ENCODE results near the gene PDE3B. TPM values are rescaled to one million over a fixed set of nuclear protein-coding genes. Genes with fewer than 3 reads are reported as not detected.
"Not testable (repeated sequence)": the region's sequence is repeated elsewhere in the genome, so short reads cannot be mapped to it uniquely, and the experiment has no call there.

Gene PDE3B
- total RNA-seq, 3 donors from 2014 or later, result 14.1 to 177 (median 17.3) TPM

DNA sequence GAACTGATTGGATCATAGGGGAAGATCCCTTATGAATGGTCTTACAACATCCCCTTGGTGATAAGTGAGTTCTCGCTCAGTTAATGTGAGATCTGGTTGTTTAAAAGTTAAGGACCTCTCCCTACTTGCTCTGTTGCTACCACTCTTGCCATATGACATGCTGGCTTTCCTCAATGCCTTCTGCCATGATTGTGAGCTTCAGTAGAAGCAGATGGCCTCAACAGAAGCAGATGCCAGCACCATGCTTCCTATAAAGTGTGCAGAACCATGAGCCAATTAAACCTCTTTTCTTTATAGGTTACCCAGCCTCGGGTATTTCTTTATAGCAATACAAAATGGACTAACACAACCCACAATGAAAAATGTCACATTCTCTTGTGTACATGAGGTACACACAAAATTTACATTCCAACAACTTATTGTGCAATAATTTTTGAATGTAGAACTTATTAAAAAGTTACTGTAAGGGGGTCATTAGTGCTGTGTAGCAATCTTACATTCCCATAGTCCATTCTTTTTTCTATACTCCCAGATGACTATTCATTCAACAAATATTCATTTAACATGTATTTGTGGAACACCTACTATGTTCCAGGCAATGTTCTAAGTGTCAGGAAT, 238.1 kb downstream of the PDE3B start:
- DNase-seq (ENCODE audit: low spot score in 2 of 2), result no peak
- Histone ChIP-seq H3K36me3 (no peaks in the 10 kb centered on the region), H3K4me1 (no peaks in the 10 kb centered on the region), H3K4me3 (no peak overlapping the region), H3K27ac (no peak overlapping the region), H3K9me3 (no peaks in the 10 kb centered on the region), H3K27me3 (no peaks in the 10 kb centered on the region)
- intact Hi-C loops (cut with DNase I; ENCODE audit: low total_unique reads), result no loop called here
- TF ChIP-seq CTCF (IDR thresholded peaks at IDR 0.05) (no peak), POLR2AphosphoS5 (IDR thresholded peaks at IDR 0.05) (no peak), POLR2A (IDR thresholded peaks at IDR 0.05) (no peak)

DNA sequence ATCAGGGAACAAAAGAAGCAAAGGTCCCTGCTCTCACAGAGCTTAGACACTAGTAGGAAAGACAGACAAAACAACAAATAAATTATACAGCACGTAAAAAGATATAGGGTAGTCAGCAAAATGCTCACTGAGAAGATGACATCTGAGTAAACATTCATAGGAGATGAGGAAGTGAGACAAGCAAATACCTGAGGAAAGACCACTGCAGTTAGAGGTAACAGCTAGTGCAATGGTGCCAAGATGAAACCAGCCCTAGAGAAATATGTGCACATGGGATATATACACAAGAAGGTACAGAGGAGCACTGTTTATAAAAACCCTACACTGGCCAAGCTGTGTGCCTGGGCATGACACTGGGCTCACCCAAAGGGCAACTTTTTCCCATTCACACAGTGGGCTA, 238.6 kb downstream of the PDE3B start:
- intact Hi-C loops (cut with DNase I; ENCODE audit: low total_unique reads), result no loop called here
- H3K9me3 ChIP-seq, result no peaks in the 10 kb centered on the region
- H3K27ac ChIP-seq, result no peak overlapping the region
- no peak overlapping the region for H3K4me3 ChIP-seq
- no peaks in the 10 kb centered on the region for H3K27me3 ChIP-seq
- no peaks in the 10 kb centered on the region for H3K4me1 ChIP-seq
- DNase-seq (ENCODE audit: low spot score in 2 of 2), result no peak
- no peak for TF ChIP-seq POLR2A (IDR thresholded peaks at IDR 0.05)
- no peaks in the 10 kb centered on the region for H3K36me3 ChIP-seq

DNA sequence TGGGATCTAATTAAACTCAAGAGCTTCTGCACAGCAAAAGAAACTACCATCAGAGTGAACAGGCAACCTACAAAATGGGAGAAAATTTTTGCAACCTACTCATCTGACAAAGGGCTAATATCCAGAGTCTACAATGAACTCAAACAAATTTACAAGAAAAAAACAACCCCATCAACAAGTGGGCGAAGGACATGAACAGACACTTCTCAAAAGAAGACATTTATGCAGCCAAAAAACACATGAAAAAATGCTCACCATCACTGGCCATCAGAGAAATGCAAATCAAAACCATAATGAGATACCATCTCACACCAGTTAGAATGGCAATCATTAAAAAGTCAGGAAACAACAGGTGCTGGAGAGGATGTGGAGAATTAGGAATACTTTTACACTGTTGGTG, 240.1 kb downstream of the PDE3B start:
- H3K9me3 ChIP-seq; H3K4me1 ChIP-seq; DNase-seq (ENCODE audit: low spot score in 2 of 2); H3K27ac ChIP-seq; H3K4me3 ChIP-seq; H3K27me3 ChIP-seq; H3K36me3 ChIP-seq; intact Hi-C loops (cut with DNase I; ENCODE audit: low total_unique reads): not testable (repeated sequence)

GRCh38 chr11:14884667-14885273, 241.2 kb downstream of the PDE3B start:
- H3K27me3 ChIP-seq, result no peaks in the 10 kb centered on the region
- H3K36me3 ChIP-seq, result no peaks in the 10 kb centered on the region
- intact Hi-C loops (cut with DNase I; ENCODE audit: low total_unique reads), result no loop called here
- no peak overlapping the region for H3K4me3 ChIP-seq
- no peak for TF ChIP-seq CTCF (IDR thresholded peaks at IDR 0.05)
- TF ChIP-seq POLR2AphosphoS5 (IDR thresholded peaks at IDR 0.05), result no peak
- no peak for TF ChIP-seq POLR2A (IDR thresholded peaks at IDR 0.05)
- no peak overlapping the region for H3K27ac ChIP-seq
- H3K4me1 ChIP-seq, result no peaks in the 10 kb centered on the region
- DNase-seq (ENCODE audit: low spot score in 2 of 2), result no peak
- H3K9me3 ChIP-seq, result no peaks in the 10 kb centered on the region

DNA sequence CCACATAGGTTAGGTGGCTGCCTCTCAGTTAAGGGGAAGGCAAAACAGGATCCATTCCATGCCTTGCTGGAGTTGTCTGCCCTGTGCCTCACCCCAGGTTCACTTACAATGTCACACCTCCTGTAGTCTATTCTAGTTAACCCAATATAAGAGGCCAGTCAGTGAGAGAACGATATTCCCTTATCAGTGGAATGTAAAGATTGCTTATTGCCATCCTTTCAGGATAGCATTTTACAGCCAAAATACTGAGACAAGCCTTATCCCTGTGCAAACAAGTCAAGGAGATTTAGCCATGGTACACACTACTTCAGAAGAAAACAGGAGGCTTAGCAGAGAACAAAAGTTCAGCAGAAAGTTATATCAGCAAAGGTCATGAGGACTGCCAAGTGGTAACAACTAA, 242.9 kb downstream of the PDE3B start:
- Histone ChIP-seq H3K36me3 (no peaks in the 10 kb centered on the region), H3K4me1 (peaks cover 0 to under 1% of the 10 kb centered on the region in 2 donors), H3K27ac (no peak overlapping the region), H3K27me3 (no peaks in the 10 kb centered on the region), H3K9me3 (no peaks in the 10 kb centered on the region), H3K4me3 (no peak overlapping the region)
- TF ChIP-seq CTCF (IDR thresholded peaks at IDR 0.05) (no peak), POLR2A (IDR thresholded peaks at IDR 0.05) (no peak), POLR2AphosphoS5 (IDR thresholded peaks at IDR 0.05) (no peak)
- intact Hi-C loops (cut with DNase I; ENCODE audit: low total_unique reads), result no loop called here
- no peak for DNase-seq (ENCODE audit: low spot score in 2 of 2)

DNA sequence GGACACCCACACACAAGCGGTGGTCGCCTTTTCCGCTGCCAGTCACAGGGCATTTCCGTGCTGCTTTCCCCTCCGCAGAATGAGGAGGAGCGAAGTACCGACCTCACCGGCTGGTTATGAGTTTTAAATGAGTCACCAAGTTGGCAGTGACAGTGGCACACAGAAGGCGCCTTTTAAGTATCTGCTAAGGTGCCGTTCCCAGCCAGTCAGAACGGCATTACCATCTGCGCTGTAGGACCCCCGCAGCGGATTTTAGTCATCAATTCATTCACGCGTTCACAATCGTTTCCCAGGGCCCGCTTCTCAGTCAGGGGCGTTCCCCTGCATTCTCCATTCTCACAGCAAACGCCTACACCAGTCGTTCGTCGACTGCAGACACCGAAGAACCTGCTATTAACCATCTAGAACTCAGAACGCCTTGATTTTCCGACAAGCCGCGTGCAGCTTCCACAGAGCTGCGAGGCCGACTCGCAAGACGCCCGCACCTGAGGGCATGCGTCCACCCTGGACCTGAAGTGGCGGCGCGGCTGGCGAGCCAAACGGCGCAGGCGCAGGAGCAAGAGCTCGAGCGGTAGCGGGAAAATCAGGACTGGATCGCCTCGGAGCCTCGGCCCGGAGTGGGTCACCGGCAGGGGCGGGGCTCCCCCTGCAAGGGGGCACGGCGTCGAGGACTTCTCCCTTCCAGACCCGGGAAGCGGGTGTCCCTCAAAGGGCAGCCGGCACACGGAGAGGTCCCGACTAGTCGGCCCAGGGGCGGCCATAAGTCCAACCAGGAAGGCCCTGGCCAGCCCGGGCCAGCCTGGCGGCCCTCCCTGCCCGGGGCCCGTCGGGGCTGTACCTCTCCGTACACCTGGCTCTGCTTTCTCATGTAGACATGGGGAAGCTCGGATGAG, 247.8 kb downstream of the PDE3B start:
- H3K9me3 ChIP-seq, result no peaks in the 10 kb centered on the region
- H3K4me1 ChIP-seq, result peaks cover 0 to 3% of the 10 kb centered on the region in 2 donors
- no peaks in the 10 kb centered on the region for H3K27me3 ChIP-seq
- TF ChIP-seq POLR2AphosphoS5 (IDR thresholded peaks at IDR 0.05), result peak; percentile 17 to 90 (median 59)
- TF ChIP-seq CTCF (IDR thresholded peaks at IDR 0.05), result no peak
- no peaks in the 10 kb centered on the region for H3K36me3 ChIP-seq
- DNase-seq (ENCODE audit: low spot score in 2 of 2), result peak; percentile 78 to 83
- intact Hi-C loops (cut with DNase I; ENCODE audit: low total_unique reads), result loop anchor here (10.0 kb wide), 1 partner anchor 347 kb away; no protein-coding TSS in a partner anchor
- peak overlapping the region; percentile 69 to 86 (median 80) for H3K4me3 ChIP-seq
- H3K27ac ChIP-seq, result peak overlapping the region; percentile 95 to 96

Data from breast epithelium (tissue), 4 donors.